ENCODE measurements around the gene SF3A2.
"Not testable (repeated sequence)": the region's sequence is repeated elsewhere in the genome, so short reads cannot be mapped to it uniquely, and the experiment has no call there.

SF3A2 gene

GRCh38 chr19:2280633-2281264 is 44.1 kb downstream of the SF3A2 start:
- DNase-seq (ENCODE audit: low read depth): no peak
- no peak overlapping the region for H3K4me3 ChIP-seq (ENCODE audit: low read depth, low read length)
- no peak for TF ChIP-seq CTCF (IDR thresholded peaks at IDR 0.05; ENCODE audit: control insufficient read depth, extremely low read depth, insufficient read depth)

- H3K4me3 ChIP-seq (ENCODE audit: low read depth, low read length); DNase-seq (ENCODE audit: low read depth): not testable (repeated sequence)
These were observed 44.8 kb downstream of the SF3A2 start for GRCh38 chr19:2281265-2282061.

- DNase-seq (ENCODE audit: low read depth): no peak
- TF ChIP-seq CTCF (IDR thresholded peaks at IDR 0.05; ENCODE audit: control insufficient read depth, extremely low read depth, insufficient read depth): no peak
- no peak within 1 kb of the TSS for H3K4me3 ChIP-seq (ENCODE audit: low read depth, low read length)
These were observed 45.6 kb downstream of the SF3A2 start, which contains the start of gene PEAK3 for GRCh38 chr19:2282062-2282861. PEAK3 (minus strand) TSS chr19:2282175; CDS start chr19:2280931, 1,244 bp downstream.

- DNase-seq (ENCODE audit: low read depth): no peak
- no peak for TF ChIP-seq CTCF (IDR thresholded peaks at IDR 0.05; ENCODE audit: control insufficient read depth, extremely low read depth, insufficient read depth)
- no peak overlapping the region for H3K4me3 ChIP-seq (ENCODE audit: low read depth, low read length)
These were observed 46.2 kb downstream of the SF3A2 start for GRCh38 chr19:2282862-2283237.

- no peak for TF ChIP-seq CTCF (IDR thresholded peaks at IDR 0.05; ENCODE audit: control insufficient read depth, extremely low read depth, insufficient read depth)
- no peak overlapping the region for H3K4me3 ChIP-seq (ENCODE audit: low read depth, low read length)
- DNase-seq (ENCODE audit: low read depth): no peak
These were observed 47.3 kb downstream of the SF3A2 start for GRCh38 chr19:2283835-2284507.

GRCh38 chr19:2286402-2287140 is 49.9 kb downstream of the SF3A2 start:
- no peak for TF ChIP-seq CTCF (IDR thresholded peaks at IDR 0.05; ENCODE audit: control insufficient read depth, extremely low read depth, insufficient read depth)
- no peak overlapping the region for H3K4me3 ChIP-seq (ENCODE audit: low read depth, low read length)
- DNase-seq (ENCODE audit: low read depth): no peak
